GM23338 (cell line): ENCODE data around the gene KIAA2012. TPM values are rescaled to one million over a fixed set of nuclear protein-coding genes. Genes with fewer than 3 reads are reported as not detected.

ENCODE experiments used
- ATAC-seq: fragments of 200-7000 bp; cut with Tn5 transposase; 3 replicates; pipeline ENCODE4 v1.9.1; 2020
- DNase-seq: peaks from one replicate; pipeline ENCODE4 v3.0.0-alpha.2; 2015; ENCODE audit warnings: low spot score
- H2AFZ ChIP-seq: fragments of 200-600 bp; sonication (generic); 2 replicates; pipeline ENCODE4 v1.8.0; 2016; ENCODE audit warnings: antibody characterized with exemption, mild to moderate bottlenecking, moderate library complexity
- H3F3A ChIP-seq: fragments of 200-600 bp; sonication (generic); replicated peaks from 2 replicates; pipeline ENCODE4 v1.8.0; 2017; ENCODE audit warnings: antibody characterized with exemption, mixed run types, low read depth
- H3K27ac ChIP-seq: fragments of 200-600 bp; sonication (generic); 2 replicates; pipeline ENCODE4 v1.6.1; 2016; ENCODE audit warnings: low read depth
- H3K27me3 ChIP-seq: fragments of 200-600 bp; sonication (generic); 2 replicates; pipeline ENCODE4 v1.8.0; 2016; ENCODE audit warnings: mild to moderate bottlenecking, mixed run types, moderate library complexity; ENCODE audit not compliant: insufficient read depth
- H3K36me3 ChIP-seq: fragments of 200-600 bp; sonication (generic); 2 replicates; pipeline ENCODE4 v1.8.0; 2016; ENCODE audit warnings: mild to moderate bottlenecking; ENCODE audit not compliant: insufficient read depth
- H3K4me1 ChIP-seq: fragments of 200-600 bp; sonication (generic); 2 replicates; pipeline ENCODE4 v1.8.0; 2016; ENCODE audit warnings: mild to moderate bottlenecking, moderate library complexity; ENCODE audit not compliant: insufficient read depth
- H3K4me2 ChIP-seq: fragments of 200-600 bp; sonication (generic); 2 replicates; pipeline ENCODE4 v1.7.1; 2017; ENCODE audit warnings: mixed run types
- H3K4me3 ChIP-seq: fragments of 200-600 bp; sonication (generic); 2 replicates; pipeline ENCODE4 v1.6.1; 2016; ENCODE audit warnings: mixed run types
- H3K79me2 ChIP-seq: fragments of 200-600 bp; sonication (generic); replicated peaks from 2 replicates; pipeline ENCODE4 v1.8.0; 2017; ENCODE audit warnings: mild to moderate bottlenecking; ENCODE audit not compliant: insufficient read depth
- H3K9me2 ChIP-seq: fragments of 200-600 bp; sonication (generic); 2 replicates; pipeline ENCODE4 v1.8.0; 2017; ENCODE audit not compliant: insufficient read depth
- H4K20me1 ChIP-seq: fragments of 200-600 bp; sonication (generic); replicated peaks from 2 replicates; pipeline ENCODE4 v1.8.0; 2017; ENCODE audit warnings: mild to moderate bottlenecking; ENCODE audit not compliant: insufficient read depth
- H3K27ac Mint-ChIP-seq: 2 replicates; pipeline ENCODE4 v1.8.0; 2020; ENCODE audit warnings: inconsistent platforms, mild to moderate bottlenecking, moderate library complexity, mixed read lengths
- H3K27me3 Mint-ChIP-seq: 3 replicates; pipeline ENCODE4 v1.8.0; 2022; ENCODE audit warnings: low read depth, mild to moderate bottlenecking, moderate library complexity, mixed read lengths, inconsistent platforms; ENCODE audit not compliant: insufficient read depth, poor library complexity
- H3K36me3 Mint-ChIP-seq: 3 replicates; pipeline ENCODE4 v1.8.0; 2021; ENCODE audit warnings: low read depth, mild to moderate bottlenecking, inconsistent platforms, moderate library complexity, mixed read lengths
- H3K4me1 Mint-ChIP-seq: 3 replicates; pipeline ENCODE4 v1.8.0; 2020; ENCODE audit warnings: mild to moderate bottlenecking, inconsistent platforms, mixed read lengths
- H3K4me3 Mint-ChIP-seq: 3 replicates; pipeline ENCODE4 v1.8.0; 2021; ENCODE audit warnings: moderate library complexity, mild to moderate bottlenecking, inconsistent platforms, mixed read lengths
- H3K9me3 Mint-ChIP-seq: 3 replicates; pipeline ENCODE4 v1.8.0; 2020; ENCODE audit warnings: moderate library complexity, mild to moderate bottlenecking, inconsistent platforms, mixed read lengths
- CREB1 ChIP-seq: fragments of 250-450 bp; sonication (Bioruptor Pico); IDR thresholded peaks from 2 replicates; pipeline ENCODE4 v1.5.0; 2020; ENCODE audit warnings: low read depth, mild to moderate bottlenecking, moderate library complexity
- EZH2 ChIP-seq: fragments of 200-600 bp; sonication (generic); IDR thresholded peaks from one replicate; pipeline ENCODE4 v1.8.0; 2017; ENCODE audit warnings: antibody characterized with exemption, mild to moderate bottlenecking, low read depth; ENCODE audit not compliant: unreplicated experiment
- EZH2phosphoT487 ChIP-seq: fragments of 200-600 bp; sonication (generic); IDR thresholded peaks from one replicate; pipeline ENCODE4 v1.8.1; 2018; ENCODE audit warnings: antibody characterized with exemption; ENCODE audit not compliant: unreplicated experiment
- STAT1 ChIP-seq: IDR thresholded peaks from one replicate; pipeline ENCODE4 v1.6.1; 2016; ENCODE audit warnings: antibody characterized with exemption; ENCODE audit not compliant: unreplicated experiment
- ZNF114 ChIP-seq: fragments of 250-450 bp; sonication (Bioruptor Pico); IDR thresholded peaks from 2 replicates; pipeline ENCODE4 v1.5.0; 2020; ENCODE audit warnings: mild to moderate bottlenecking, moderate library complexity
- ZNF331 ChIP-seq: fragments of 250-450 bp; sonication (Bioruptor Pico); IDR thresholded peaks from 2 replicates; pipeline ENCODE4 v1.5.0; 2020; ENCODE audit warnings: low read depth, mild to moderate bottlenecking, moderate library complexity
- ZNF462 ChIP-seq: fragments of 250-450 bp; sonication (Bioruptor Pico); IDR thresholded peaks from 2 replicates; pipeline ENCODE4 v1.5.0; 2020; ENCODE audit warnings: mild to moderate bottlenecking, moderate library complexity
- polyA plus RNA-seq: library from polyadenylated mRNA; unstranded; fragments of >200 nt; fragmentation: Nextera tagmentation; extraction: Ambion mirVana; gene quantifications from 2 replicates; pipeline ENCODE4 v1.2.1, GENCODE V29; 2016
- total RNA-seq: library from RNA; depleted of rRNA; stranded (reverse); fragments of >200 nt; shearing (Covaris generic); gene quantifications from 2 replicates; pipeline ENCODE4 v1.2.3, GENCODE V29; 2014
- TF ChIP-seq, protein P1 (sequence below), 2 experiments: fragments of 200-600 bp in 1 of 2; sonication (generic) in 1 of 2; conservative IDR thresholded peaks; 2 replicates each; pipeline versions ENCODE4 v1.5.1 to v1.6.1; 2016 to 2017; ENCODE audit warnings: antibody characterized with exemption in 2 of 2, low read depth in 2 of 2, mild to moderate bottlenecking in 2 of 2, moderate library complexity in 1 of 2

Gene KIAA2012
- total and polyA plus RNA-seq, 2 experiments from 2014 or later: 0.03 to 0.08 TPM

DNA sequence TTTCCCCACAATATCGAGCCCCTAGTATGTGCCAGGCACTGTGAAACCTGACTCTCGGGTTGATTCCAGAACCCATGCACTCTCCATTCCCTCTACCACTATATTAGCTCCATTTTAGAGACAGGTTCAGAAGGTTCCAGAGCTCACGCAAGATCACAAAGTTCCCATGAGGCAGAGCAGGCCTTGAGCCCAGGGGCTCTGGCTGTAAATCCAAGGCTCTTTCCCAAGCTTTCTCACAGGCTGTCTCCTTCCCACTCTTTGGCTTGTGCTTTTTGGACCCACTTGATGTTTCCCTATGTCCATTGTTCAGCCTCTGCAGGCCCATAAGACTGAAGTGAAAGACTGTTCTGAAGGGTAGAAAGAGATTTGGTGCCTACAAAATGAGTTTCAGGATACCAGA lies 15.7 kb downstream of the KIAA2012 start (continued):
- no peak for TF ChIP-seq ZNF331 (CRISPR knock-in tag)
- no peak for TF ChIP-seq EZH2phosphoT487
- TF ChIP-seq, protein P1, sequence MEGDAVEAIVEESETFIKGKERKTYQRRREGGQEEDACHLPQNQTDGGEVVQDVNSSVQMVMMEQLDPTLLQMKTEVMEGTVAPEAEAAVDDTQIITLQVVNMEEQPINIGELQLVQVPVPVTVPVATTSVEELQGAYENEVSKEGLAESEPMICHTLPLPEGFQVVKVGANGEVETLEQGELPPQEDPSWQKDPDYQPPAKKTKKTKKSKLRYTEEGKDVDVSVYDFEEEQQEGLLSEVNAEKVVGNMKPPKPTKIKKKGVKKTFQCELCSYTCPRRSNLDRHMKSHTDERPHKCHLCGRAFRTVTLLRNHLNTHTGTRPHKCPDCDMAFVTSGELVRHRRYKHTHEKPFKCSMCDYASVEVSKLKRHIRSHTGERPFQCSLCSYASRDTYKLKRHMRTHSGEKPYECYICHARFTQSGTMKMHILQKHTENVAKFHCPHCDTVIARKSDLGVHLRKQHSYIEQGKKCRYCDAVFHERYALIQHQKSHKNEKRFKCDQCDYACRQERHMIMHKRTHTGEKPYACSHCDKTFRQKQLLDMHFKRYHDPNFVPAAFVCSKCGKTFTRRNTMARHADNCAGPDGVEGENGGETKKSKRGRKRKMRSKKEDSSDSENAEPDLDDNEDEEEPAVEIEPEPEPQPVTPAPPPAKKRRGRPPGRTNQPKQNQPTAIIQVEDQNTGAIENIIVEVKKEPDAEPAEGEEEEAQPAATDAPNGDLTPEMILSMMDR (conservative IDR thresholded peaks at IDR 0.05; ENCODE audit: low read depth in 2 of 2): no peak

- H3K9me3 Mint-ChIP-seq: no peaks in the 10 kb centered on the region; the same call in 2 of the 3 replicates
- peaks cover 3% of the 10 kb centered on the region for H3K27me3 Mint-ChIP-seq
- Histone ChIP-seq H3K27ac (no peak overlapping the region), H4K20me1 (no peaks in the 10 kb centered on the region), H3K79me2 (no peaks in the 10 kb centered on the region), H2AFZ (no peak overlapping the region), H3F3A (0 out of 2 replicates have a peak, but pooled peaks cover 3% of the 10 kb centered on the region), H3K27me3 (no peaks in the 10 kb centered on the region), H3K9me2 (peaks cover 21% of the 10 kb centered on the region), H3K36me3 (no peaks in the 10 kb centered on the region), H3K4me1 (peaks cover 9% of the 10 kb centered on the region), H3K4me2 (no peak overlapping the region), H3K4me3 (no peak overlapping the region)
- no peak for ATAC-seq
- H3K4me1 Mint-ChIP-seq: peaks cover 11% of the 10 kb centered on the region
- H3K36me3 Mint-ChIP-seq: no peaks in the 10 kb centered on the region
- no peak overlapping the region for H3K4me3 Mint-ChIP-seq
- H3K27ac Mint-ChIP-seq: no peak overlapping the region
- no peak for TF ChIP-seq CREB1 (CRISPR knock-in tag)
- no peak for TF ChIP-seq ZNF331 (CRISPR knock-in tag)
- no peak for TF ChIP-seq ZNF114 (CRISPR knock-in tag)
- TF ChIP-seq ZNF462 (CRISPR knock-in tag): no peak
- TF ChIP-seq EZH2: no peak
- no peak for TF ChIP-seq EZH2phosphoT487
- no peak for TF ChIP-seq STAT1
- DNase-seq: no peak
These were observed 17.5 kb downstream of the KIAA2012 start for GRCh38 chr2:202090530-202090929.
